Natural killer cell (primary cell): ENCODE results near the gene ARPIN. TPM values are rescaled to one million over a fixed set of nuclear protein-coding genes. Genes with fewer than 3 reads are reported as not detected.

Experiments used
- ATAC-seq, 3 donors: fragments of 150-1000 bp in 2 of 3; fragments of 200-7000 bp in 1 of 3; cut with Tn5 transposase; 1 replicate in 1 of 3; 2 replicates in 2 of 3; pipeline ENCODE4 v1.10.0; 2021; ENCODE audit warnings: mild to moderate bottlenecking in 2 of 3, moderate library complexity in 2 of 3
- DNase-seq, 2 donors: peaks; one replicate each; pipeline versions ENCODE4 v3.0.0 to v3.0.0-alpha.2; 2013 to 2021; ENCODE audit warnings: mixed read lengths in 1 of 2
- H3K27ac ChIP-seq: one replicate; pipeline ENCODE4 v1.5.1; 2013; ENCODE audit warnings: mild to moderate bottlenecking, low read length
- H3K27me3 ChIP-seq: one replicate; pipeline ENCODE4 v1.6.1; 2013; ENCODE audit warnings: low read length; ENCODE audit not compliant: control insufficient read depth, insufficient read depth
- H3K36me3 ChIP-seq: one replicate; pipeline ENCODE4 v1.6.1; 2013; ENCODE audit warnings: low read length; ENCODE audit not compliant: control insufficient read depth, insufficient read depth
- H3K4me1 ChIP-seq: one replicate; pipeline ENCODE4 v1.6.1; 2013; ENCODE audit warnings: low read length; ENCODE audit not compliant: control insufficient read depth, insufficient read depth
- H3K4me3 ChIP-seq: one replicate; pipeline ENCODE4 v1.5.1; 2013; ENCODE audit warnings: low read length
- H3K9me3 ChIP-seq: one replicate; pipeline ENCODE4 v1.6.1; 2013; ENCODE audit warnings: low read length; ENCODE audit not compliant: control insufficient read depth, insufficient read depth
- H3K27ac Mint-ChIP-seq, 2 donors: one replicate each; pipeline ENCODE4 v1.8.0; 2022; ENCODE audit warnings: mild to moderate bottlenecking in 2 of 2, mixed read lengths in 2 of 2, moderate library complexity in 1 of 2
- H3K27me3 Mint-ChIP-seq, 2 donors: one replicate each; pipeline ENCODE4 v1.8.0; 2022; ENCODE audit warnings: low read depth in 2 of 2, mixed read lengths in 2 of 2
- H3K36me3 Mint-ChIP-seq: one replicate; pipeline ENCODE4 v1.8.0; 2022; ENCODE audit warnings: mixed read lengths
- H3K4me1 Mint-ChIP-seq, 2 donors: one replicate each; pipeline ENCODE4 v1.8.0; 2022; ENCODE audit warnings: mixed read lengths in 2 of 2
- H3K4me3 Mint-ChIP-seq: one replicate; pipeline ENCODE4 v1.8.0; 2022; ENCODE audit warnings: mild to moderate bottlenecking, moderate library complexity, mixed read lengths
- H3K9me3 Mint-ChIP-seq, 2 donors: one replicate each; pipeline ENCODE4 v1.8.0; 2022; ENCODE audit warnings: mixed read lengths in 2 of 2
- WGBS: methylation state at CpG from one replicate; pipeline ENCODE4 v1.1.7; 2013; ENCODE audit warnings: missing lambda C conversion rate; ENCODE audit not compliant: insufficient coverage; 5-methylcytosine and 5-hydroxymethylcytosine counted together
- intact Hi-C: fragments of 100-400 bp; cut with micrococcal nuclease; formaldehyde crosslinking; loops from one replicate; pipeline ENCODE4 v1.14.2; 2022
- total RNA-seq, 4 donors: library from RNA; stranded (reverse); fragments of 120-200 nt in 1 of 4; gene quantifications; one replicate each; pipeline versions ENCODE4 v1.2.3 to v1.2.4, GENCODE V29; 2013 to 2022
- TF ChIP-seq, protein P1 (sequence below): fragments of 200-600 bp; IDR thresholded peaks from one replicate; pipeline ENCODE4 v1.8.0; 2022; ENCODE audit warnings: antibody characterized with exemption

The ARPIN gene
- total RNA-seq, 3 donors from 2014 or later (not counting 1 experiment from before 2014, with no cell fraction given): 0.23 to 5.5 (median 0.38) TPM

DNA sequence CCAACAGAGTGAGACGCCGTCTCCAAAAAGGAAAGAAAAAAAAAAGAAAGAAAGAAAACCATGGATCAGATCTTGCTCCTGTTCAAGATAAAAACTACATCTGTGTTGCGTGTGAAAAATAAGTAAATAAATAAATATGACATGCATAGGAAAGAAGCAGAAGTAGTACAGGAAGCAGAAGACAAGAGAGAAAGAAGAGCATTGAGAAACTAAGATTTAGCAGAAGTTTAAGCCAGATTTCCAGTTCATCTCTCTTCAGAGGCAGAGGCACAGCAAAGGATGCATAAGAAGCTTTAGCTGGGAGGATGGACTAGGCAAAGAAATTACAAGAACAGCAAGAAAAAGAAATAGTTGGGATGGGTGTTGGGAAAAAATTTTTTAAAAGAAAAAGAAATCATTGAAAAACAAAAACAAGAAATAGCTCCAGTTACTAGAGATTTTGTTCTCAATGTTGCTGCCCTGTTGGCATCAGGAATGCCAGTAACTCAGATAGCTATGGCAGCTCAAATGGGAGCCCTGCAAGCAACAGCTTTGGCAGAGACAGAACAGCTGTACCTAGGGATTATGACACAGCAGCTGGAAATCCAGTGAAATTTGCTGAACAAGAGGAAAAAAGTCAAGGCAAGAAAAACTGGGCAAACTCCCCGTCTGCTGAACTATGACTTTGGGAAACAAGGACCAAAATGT lies 36.2 kb downstream of the ARPIN start:
- intact Hi-C loops: no loop called here
- TF ChIP-seq, protein P1, sequence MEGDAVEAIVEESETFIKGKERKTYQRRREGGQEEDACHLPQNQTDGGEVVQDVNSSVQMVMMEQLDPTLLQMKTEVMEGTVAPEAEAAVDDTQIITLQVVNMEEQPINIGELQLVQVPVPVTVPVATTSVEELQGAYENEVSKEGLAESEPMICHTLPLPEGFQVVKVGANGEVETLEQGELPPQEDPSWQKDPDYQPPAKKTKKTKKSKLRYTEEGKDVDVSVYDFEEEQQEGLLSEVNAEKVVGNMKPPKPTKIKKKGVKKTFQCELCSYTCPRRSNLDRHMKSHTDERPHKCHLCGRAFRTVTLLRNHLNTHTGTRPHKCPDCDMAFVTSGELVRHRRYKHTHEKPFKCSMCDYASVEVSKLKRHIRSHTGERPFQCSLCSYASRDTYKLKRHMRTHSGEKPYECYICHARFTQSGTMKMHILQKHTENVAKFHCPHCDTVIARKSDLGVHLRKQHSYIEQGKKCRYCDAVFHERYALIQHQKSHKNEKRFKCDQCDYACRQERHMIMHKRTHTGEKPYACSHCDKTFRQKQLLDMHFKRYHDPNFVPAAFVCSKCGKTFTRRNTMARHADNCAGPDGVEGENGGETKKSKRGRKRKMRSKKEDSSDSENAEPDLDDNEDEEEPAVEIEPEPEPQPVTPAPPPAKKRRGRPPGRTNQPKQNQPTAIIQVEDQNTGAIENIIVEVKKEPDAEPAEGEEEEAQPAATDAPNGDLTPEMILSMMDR: no peak
- DNase-seq: no peak
- H3K4me1 ChIP-seq: peaks cover 3% of the 10 kb centered on the region
- no peaks in the 10 kb centered on the region for H3K9me3 ChIP-seq
- H3K27me3 ChIP-seq: no peaks in the 10 kb centered on the region
- H3K4me3 Mint-ChIP-seq: no peak overlapping the region
- H3K9me3 Mint-ChIP-seq: no peaks in the 10 kb centered on the region
- H3K27me3 Mint-ChIP-seq: no peaks in the 10 kb centered on the region
- WGBS: 95% methylated on average over 4 of the region's 4 CpGs
- no peak overlapping the region for H3K4me3 ChIP-seq
- peak overlapping the region in 1 of 2 donors; percentile 30 for H3K27ac Mint-ChIP-seq
- H3K4me1 Mint-ChIP-seq: peaks cover 4 to 5% of the 10 kb centered on the region in 2 donors
- ATAC-seq: no peak
- peaks cover 16% of the 10 kb centered on the region for H3K36me3 Mint-ChIP-seq
- peaks cover 6% of the 10 kb centered on the region for H3K36me3 ChIP-seq
- H3K27ac ChIP-seq: no peak overlapping the region

DNA sequence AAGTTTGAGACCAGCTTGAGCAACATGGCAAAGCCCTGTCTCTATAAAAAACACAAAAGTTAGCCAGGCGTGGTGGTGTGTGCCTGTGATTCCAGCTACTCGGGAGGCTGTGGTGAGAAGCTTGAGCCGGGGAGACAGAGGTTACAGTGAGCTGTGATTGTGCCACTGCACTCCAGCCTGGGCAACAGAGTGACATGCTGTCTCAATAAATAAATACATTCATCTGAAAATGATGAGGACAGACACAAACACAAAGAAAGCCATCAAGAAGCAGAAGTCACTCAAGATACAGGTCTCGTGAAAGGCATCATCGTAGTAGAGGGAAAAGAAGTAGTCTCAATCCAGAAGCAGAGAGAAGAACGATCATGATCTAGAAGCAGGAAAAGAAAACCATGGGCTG lies 37.0 kb downstream of the ARPIN start:
- Histone ChIP-seq H3K4me3 (no peak overlapping the region), H3K4me1 (peaks cover 3% of the 10 kb centered on the region), H3K36me3 (peaks cover 13% of the 10 kb centered on the region), H3K27ac (no peak overlapping the region), H3K9me3 (no peaks in the 10 kb centered on the region), H3K27me3 (no peaks in the 10 kb centered on the region)
- Mint-ChIP-seq H3K4me3 (no peak overlapping the region), H3K27ac (peak overlapping the region in 1 of 2 donors; percentile 30), H3K36me3 (peaks cover 16% of the 10 kb centered on the region), H3K9me3 (no peaks in the 10 kb centered on the region), H3K4me1 (peaks cover 4 to 5% of the 10 kb centered on the region in 2 donors), H3K27me3 (no peaks in the 10 kb centered on the region)
- no peak for DNase-seq
- 96% methylated on average over 6 of the region's 6 CpGs for WGBS
- TF ChIP-seq, protein P1: no peak
- intact Hi-C loops: loop anchor here (1.0 to 2.0 kb wide), 2 partner anchors 115 to 135 kb away; no protein-coding TSS in a partner anchor
- ATAC-seq: no peak

DNA sequence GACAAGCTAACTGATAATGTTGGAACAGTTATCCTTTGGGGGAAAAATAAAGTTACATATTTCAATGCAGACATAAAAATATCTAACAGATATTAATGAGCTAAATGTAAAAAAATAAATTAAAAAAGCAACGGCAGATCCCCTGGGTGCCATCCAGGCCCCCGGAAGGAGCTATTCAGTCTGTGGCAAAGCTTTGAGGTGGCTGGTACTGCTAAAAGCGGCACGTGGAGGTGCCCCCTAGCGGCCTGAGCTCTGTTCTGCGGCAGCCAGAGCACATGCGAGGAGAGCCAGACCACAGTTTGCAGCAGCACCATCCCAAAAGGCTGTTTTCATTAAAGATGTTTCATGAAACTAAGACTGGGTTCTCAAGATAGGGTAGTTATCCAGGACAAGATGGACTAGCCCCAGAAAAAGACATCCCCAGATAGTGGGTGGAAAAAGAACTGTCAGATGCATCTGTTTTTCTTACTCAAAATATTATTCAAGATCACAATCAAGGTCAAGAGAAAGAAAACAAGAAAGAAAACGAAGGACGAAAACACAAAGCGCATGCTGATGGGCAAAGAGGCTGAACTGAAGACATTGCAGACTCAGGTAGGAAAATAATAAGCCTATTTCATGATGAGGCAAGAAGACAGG lies 37.7 kb downstream of the ARPIN start:
- Histone ChIP-seq H3K36me3 (peaks cover 19% of the 10 kb centered on the region), H3K9me3 (no peaks in the 10 kb centered on the region), H3K4me3 (no peak overlapping the region), H3K27ac (no peak overlapping the region), H3K27me3 (no peaks in the 10 kb centered on the region), H3K4me1 (peaks cover 3% of the 10 kb centered on the region)
- Mint-ChIP-seq H3K27me3 (no peaks in the 10 kb centered on the region), H3K9me3 (no peaks in the 10 kb centered on the region), H3K27ac (no peak overlapping the region), H3K4me1 (peaks cover 4 to 5% of the 10 kb centered on the region in 2 donors), H3K36me3 (peaks cover 16% of the 10 kb centered on the region), H3K4me3 (no peak overlapping the region)
- peak; percentile 72 to 89 for DNase-seq
- intact Hi-C loops: loop anchor here (1.0 to 2.0 kb wide), 2 partner anchors 114 to 135 kb away; no protein-coding TSS in a partner anchor
- TF ChIP-seq, protein P1: peak; percentile 97
- ATAC-seq: peak; percentile 98 to 100 (median 100)
- WGBS: 26% methylated on average over 10 of the region's 10 CpGs
